Suprapubic skin (tissue), 4 donors: ENCODE measurements around the gene SHROOM3.

ENCODE experiments used
- CTCF ChIP-seq, 2 donors: fragments of 200-600 bp in 1 of 2; fragments of 450-650 bp in 1 of 2; sonication (generic) in 1 of 2; IDR thresholded peaks; one replicate each; pipeline ENCODE4 v1.5.1; 2016 to 2019; ENCODE audit warnings: antibody characterized with exemption in 2 of 2, mild to moderate bottlenecking in 1 of 2, moderate library complexity in 1 of 2
- EP300 ChIP-seq: sonication (generic); formaldehyde crosslinking; IDR thresholded peaks from one replicate; pipeline ENCODE4 v1.6.1; 2017; ENCODE audit warnings: antibody characterized with exemption
- POLR2A ChIP-seq, 2 donors: fragments of 450-650 bp; IDR thresholded peaks; one replicate each; pipeline ENCODE4 v1.6.1; 2017; ENCODE audit warnings: antibody characterized with exemption in 2 of 2, mild to moderate bottlenecking in 2 of 2, moderate library complexity in 2 of 2
- POLR2AphosphoS5 ChIP-seq, 3 donors: sonication (generic); formaldehyde crosslinking; IDR thresholded peaks; one replicate each; pipeline ENCODE4 v1.6.1; 2017; ENCODE audit warnings: antibody characterized with exemption in 3 of 3

GRCh38 chr4:76579596-76580375 is 144.8 kb downstream of the SHROOM3 start:
- TF ChIP-seq CTCF (IDR thresholded peaks at IDR 0.05) (no peak), POLR2AphosphoS5 (IDR thresholded peaks at IDR 0.05) (no peak), POLR2A (IDR thresholded peaks at IDR 0.05) (no peak), EP300 (no peak)
